Upper lobe of left lung (tissue), 4 donors: Measurements from ENCODE around the gene LMF2.

Source experiments
- CTCF ChIP-seq, 6 experiments: fragments of 450-650 bp in 4 of 6; fragments of 200-600 bp in 2 of 6; sonication (generic) in 2 of 6; IDR thresholded peaks; one replicate each; pipeline ENCODE4 v1.5.1; 2016 to 2019; ENCODE audit warnings: antibody characterized with exemption in 6 of 6
- POLR2A ChIP-seq, 4 donors: fragments of 450-650 bp; IDR thresholded peaks; one replicate each; pipeline ENCODE4 v1.5.1; 2016 to 2017; ENCODE audit warnings: antibody characterized with exemption in 4 of 4, mild to moderate bottlenecking in 2 of 4

- TF ChIP-seq CTCF (IDR thresholded peaks at IDR 0.05) (no peak), POLR2A (IDR thresholded peaks at IDR 0.05) (no peak)
Observed at GRCh38 chr22:50547263-50547985, 39.9 kb upstream of the LMF2 start.
